RWPE2 (cell line): Measurements from ENCODE around the gene HSPA5.
"Not testable (repeated sequence)": the region's sequence is repeated elsewhere in the genome, so short reads cannot be mapped to it uniquely, and the experiment has no call there.

Experiments
- ATAC-seq: fragments of 200-7000 bp; cut with Tn5 transposase; 3 replicates; pipeline ENCODE4 v1.9.1; 2021; ENCODE audit warnings: low read depth
- DNase-seq: peaks from one replicate; pipeline ENCODE4 v3.0.0-alpha.2; 2020; ENCODE audit warnings: low spot score
- H3K27ac ChIP-seq: fragments of 450-650 bp; 2 replicates; pipeline ENCODE4 v1.5.1; 2017; ENCODE audit warnings: mild to moderate bottlenecking; ENCODE audit not compliant: poor library complexity, severe bottlenecking
- H3K27me3 ChIP-seq: fragments of 250-450 bp; sonication (Bioruptor Pico); 2 replicates; pipeline ENCODE4 v1.5.1; 2021; ENCODE audit warnings: mild to moderate bottlenecking, moderate library complexity; ENCODE audit not compliant: insufficient read depth, poor library complexity, severe bottlenecking
- H3K36me3 ChIP-seq: fragments of 250-450 bp; sonication (Bioruptor Pico); 2 replicates; pipeline ENCODE4 v1.5.1; 2020; ENCODE audit warnings: low read depth, mild to moderate bottlenecking, moderate library complexity
- H3K4me1 ChIP-seq: fragments of 250-450 bp; sonication (Bioruptor Pico); 2 replicates; pipeline ENCODE4 v1.5.1; 2021; ENCODE audit warnings: mild to moderate bottlenecking, moderate library complexity; ENCODE audit not compliant: insufficient read depth, poor library complexity, severe bottlenecking
- H3K4me3 ChIP-seq: fragments of 250-450 bp; sonication (Bioruptor Pico); 2 replicates; pipeline ENCODE4 v1.5.1; 2021; ENCODE audit warnings: mild to moderate bottlenecking, moderate library complexity; ENCODE audit not compliant: severe bottlenecking
- H3K9me3 ChIP-seq: fragments of 250-450 bp; sonication (Bioruptor Pico); 2 replicates; pipeline ENCODE4 v1.5.1; 2021; ENCODE audit warnings: mild to moderate bottlenecking, moderate library complexity; ENCODE audit not compliant: severe bottlenecking
- CTCF ChIP-seq: fragments of 450-650 bp; IDR thresholded peaks from one replicate; pipeline ENCODE4 v1.5.1; 2017; ENCODE audit warnings: mild to moderate bottlenecking, moderate library complexity; ENCODE audit not compliant: poor library complexity, severe bottlenecking

Gene HSPA5

GRCh38 chr9:125241000-125241862 is at the start of gene HSPA5:
Gene HSPA5 (minus strand): TSS chr9:125241343. CDS start chr9:125241126, 217 bp downstream.
- peak; percentile 99 for DNase-seq
- peak within 1 kb of the TSS; percentile 74 for H3K4me3 ChIP-seq

GRCh38 chr9:125286935-125287433 is 45.8 kb upstream of the HSPA5 start:
- H3K27me3 ChIP-seq, H3K9me3 ChIP-seq, H3K36me3 ChIP-seq, DNase-seq, H3K4me3 ChIP-seq, H3K4me1 ChIP-seq, ATAC-seq, H3K27ac ChIP-seq: not testable (repeated sequence)

More at GRCh38 chr9:125241000-125241862, at the start of gene HSPA5:
- Histone ChIP-seq H3K9me3 (no peaks in the 10 kb centered on the region), H3K4me1 (peaks cover 39% of the 10 kb centered on the region), H3K27ac (peak within 1 kb of the TSS; percentile 80), H3K27me3 (no peaks in the 10 kb centered on the region), H3K36me3 (peaks cover 48% of the 10 kb centered on the region)
- ATAC-seq = peak; percentile 82
- TF ChIP-seq CTCF = no peak

- ATAC-seq = no peak
- no peak for TF ChIP-seq CTCF
Observed at GRCh38 chr9:125284855-125285254, 43.7 kb upstream of the HSPA5 start.

GRCh38 chr9:125280945-125281344 is 39.8 kb upstream of the HSPA5 start:
- TF ChIP-seq CTCF = no peak
- Histone ChIP-seq H3K27ac (no peak overlapping the region), H3K9me3 (no peaks in the 10 kb centered on the region), H3K36me3 (peaks cover 6% of the 10 kb centered on the region; the same call in 1 of the 2 replicates), H3K27me3 (no peaks in the 10 kb centered on the region), H3K4me3 (no peak overlapping the region), H3K4me1 (no peaks in the 10 kb centered on the region)
- no peak for ATAC-seq
- DNase-seq = no peak

More at GRCh38 chr9:125284855-125285254, 43.7 kb upstream of the HSPA5 start:
- no peaks in the 10 kb centered on the region for H3K27me3 ChIP-seq
- H3K4me3 ChIP-seq = no peak overlapping the region
- H3K9me3 ChIP-seq = no peaks in the 10 kb centered on the region
- H3K27ac ChIP-seq = no peak overlapping the region
- peaks cover 9% of the 10 kb centered on the region for H3K36me3 ChIP-seq
- no peak for DNase-seq
- H3K4me1 ChIP-seq = no peaks in the 10 kb centered on the region

- TF ChIP-seq CTCF = no peak
- H3K27ac ChIP-seq = no peak overlapping the region
- no peak for ATAC-seq
- no peaks in the 10 kb centered on the region for H3K9me3 ChIP-seq
- H3K4me1 ChIP-seq = peaks cover 2% of the 10 kb centered on the region
- DNase-seq = no peak
- H3K4me3 ChIP-seq = no peak overlapping the region
- H3K27me3 ChIP-seq = no peaks in the 10 kb centered on the region
- peaks cover 9% of the 10 kb centered on the region for H3K36me3 ChIP-seq
Observed at GRCh38 chr9:125277411-125277810, 36.3 kb upstream of the HSPA5 start.
